Measurements from ENCODE around the gene METTL6. TPM values are rescaled to one million over a fixed set of nuclear protein-coding genes. Genes with fewer than 3 reads are reported as not detected.
"Not testable (repeated sequence)": the region's sequence is repeated elsewhere in the genome, so short reads cannot be mapped to it uniquely, and the experiment has no call there.

Gene METTL6
- total RNA-seq, 5 donors from 2014 or later (not counting 1 experiment from before 2014, with no cell fraction given), result 8.1 to 19.9 (median 14.7) TPM

DNA sequence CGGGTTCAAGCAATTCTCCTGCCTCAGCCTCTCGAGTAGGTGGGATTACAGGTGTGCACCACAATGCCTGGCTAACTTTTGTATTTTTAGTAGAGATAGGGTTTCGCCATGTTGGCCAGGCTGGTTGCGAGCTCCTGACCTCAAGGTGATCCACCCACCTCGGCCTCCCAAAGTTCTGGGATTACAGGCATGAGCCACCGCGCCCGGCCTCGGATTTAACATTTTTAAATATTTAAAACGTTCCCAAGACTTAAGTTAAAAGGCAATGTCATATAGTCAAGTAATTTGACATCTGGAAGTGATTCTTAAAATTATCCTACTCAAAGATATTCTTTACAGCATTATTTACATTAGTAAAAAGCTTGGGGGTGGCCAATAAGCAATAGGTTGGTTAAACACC, 29.6 kb upstream of the METTL6 start:
- CTCF ChIA-PET; H3K4me3 Mint-ChIP-seq; H3K9me3 Mint-ChIP-seq; H3K27me3 ChIP-seq (replicated peaks in 1 of 2; ENCODE audit: control insufficient read depth in 2 of 2, extremely low read depth in 1 of 2, insufficient read depth in 2 of 2, low read length in 1 of 2); DNase-seq; H3K27ac ChIP-seq (ENCODE audit: low read length); H3K27me3 Mint-ChIP-seq; POLR2A ChIA-PET; H3K27ac Mint-ChIP-seq; H3K4me3 ChIP-seq (ENCODE audit: control insufficient read depth in 1 of 2, extremely low read depth in 1 of 2, low read length in 1 of 2); H3K36me3 Mint-ChIP-seq; ATAC-seq (replicated peaks in 1 of 4); H3K36me3 ChIP-seq (ENCODE audit: control insufficient read depth in 2 of 2, extremely low read depth in 1 of 2, insufficient read depth in 1 of 2, low read length in 1 of 2); H3K9me3 ChIP-seq: not testable (repeated sequence)
- peaks cover 2 to 17% of the 10 kb centered on the region in 2 experiments for H3K4me1 ChIP-seq (ENCODE audit: control insufficient read depth in 1 of 2, extremely low read depth in 1 of 2, insufficient read depth in 2 of 2, low read length in 2 of 2)
- 100% methylated on average over 3 of the region's 10 CpGs for WGBS (ENCODE audit: insufficient coverage)
- H3K4me1 Mint-ChIP-seq, result peaks cover 10 to 20% (median 15%) of the 10 kb centered on the region in 3 donors

DNA sequence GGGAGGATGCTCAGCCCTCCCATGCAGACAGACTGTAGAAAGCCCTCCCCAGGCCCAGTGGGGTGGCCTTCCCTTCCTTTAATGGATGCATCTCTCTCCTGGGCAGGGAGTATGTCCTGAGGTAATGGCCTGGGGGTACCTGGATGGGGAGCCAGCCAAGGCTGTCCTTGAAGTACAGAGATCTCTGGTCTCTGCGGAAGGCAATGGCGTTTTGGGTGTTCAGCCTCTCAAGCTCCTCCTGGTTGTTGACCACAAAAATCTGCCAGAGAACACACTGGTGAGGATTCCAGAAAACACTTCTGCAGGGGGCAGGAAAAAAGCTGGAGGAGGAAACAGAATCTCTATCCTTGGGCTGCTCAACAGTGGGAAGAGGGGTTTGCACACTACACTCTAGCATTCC, 29.0 kb upstream of the METTL6 start:
- Mint-ChIP-seq H3K9me3 (peaks cover 0 to 4% (median 0%) of the 10 kb centered on the region in 3 donors), H3K27me3 (no peaks in the 10 kb centered on the region), H3K36me3 (peaks cover 7% of the 10 kb centered on the region), H3K27ac (no peak overlapping the region), H3K4me1 (peaks cover 6 to 16% (median 11%) of the 10 kb centered on the region in 3 donors), H3K4me3 (no peak overlapping the region)
- H3K9me3 ChIP-seq, result no peaks in the 10 kb centered on the region
- H3K4me1 ChIP-seq (ENCODE audit: control insufficient read depth in 1 of 2, extremely low read depth in 1 of 2, insufficient read depth in 2 of 2, low read length in 2 of 2), result peaks cover 0 to 12% of the 10 kb centered on the region in 2 experiments
- ATAC-seq (replicated peaks in 1 of 4) (no peak), DNase-seq (no peak)
- 100% methylated on average over 2 of the region's 2 CpGs for whole genome bisulfite sequencing (ENCODE audit: insufficient coverage)
- POLR2A ChIA-PET, result no interaction called here
- H3K27ac ChIP-seq (ENCODE audit: low read length), result no peak overlapping the region
- CTCF ChIA-PET, result no interaction called here
- no peak overlapping the region for H3K4me3 ChIP-seq (ENCODE audit: control insufficient read depth in 1 of 2, extremely low read depth in 1 of 2, low read length in 1 of 2)
- H3K27me3 ChIP-seq (replicated peaks in 1 of 2; ENCODE audit: control insufficient read depth in 2 of 2, extremely low read depth in 1 of 2, insufficient read depth in 2 of 2, low read length in 1 of 2), result no peaks in the 10 kb centered on the region
- peaks cover 0 to 2% of the 10 kb centered on the region in 2 donors for H3K36me3 ChIP-seq (ENCODE audit: control insufficient read depth in 2 of 2, extremely low read depth in 1 of 2, insufficient read depth in 1 of 2, low read length in 1 of 2)

DNA sequence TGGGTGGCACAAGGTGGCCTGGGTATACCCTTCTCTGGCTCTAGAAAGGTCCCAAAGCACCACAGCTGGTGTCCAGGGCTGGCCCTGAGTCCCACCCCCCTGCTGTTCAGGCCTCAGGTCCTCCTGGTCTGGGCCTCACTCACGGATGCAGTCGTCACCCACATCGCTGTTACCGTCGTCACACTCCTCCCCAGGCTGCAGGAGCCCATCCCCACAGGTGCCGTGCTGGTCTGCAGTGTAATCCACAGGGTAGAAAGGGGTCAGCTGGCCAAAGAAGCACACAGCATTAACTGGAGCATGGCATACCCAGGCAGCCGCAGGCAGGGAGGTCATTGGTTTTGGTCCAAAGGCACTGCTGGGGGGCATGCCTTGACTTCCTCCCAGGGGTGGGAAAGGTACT, 28.4 kb upstream of the METTL6 start:
- ChIA-PET POLR2A (no interaction called here), CTCF (no interaction called here)
- ATAC-seq (replicated peaks in 1 of 4) (no peak), DNase-seq (no peak)
- Mint-ChIP-seq H3K27ac (no peak overlapping the region), H3K27me3 (no peaks in the 10 kb centered on the region), H3K4me3 (no peak overlapping the region), H3K4me1 (peaks cover under 1 to 11% (median 5%) of the 10 kb centered on the region in 3 donors), H3K9me3 (peaks cover 0 to 4% (median 0%) of the 10 kb centered on the region in 3 donors), H3K36me3 (peaks cover 7% of the 10 kb centered on the region)
- Histone ChIP-seq H3K27me3 (replicated peaks in 1 of 2; ENCODE audit: control insufficient read depth in 2 of 2, extremely low read depth in 1 of 2, insufficient read depth in 2 of 2, low read length in 1 of 2) (no peaks in the 10 kb centered on the region), H3K4me3 (ENCODE audit: control insufficient read depth in 1 of 2, extremely low read depth in 1 of 2, low read length in 1 of 2) (no peak overlapping the region), H3K4me1 (ENCODE audit: control insufficient read depth in 1 of 2, extremely low read depth in 1 of 2, insufficient read depth in 2 of 2, low read length in 2 of 2) (peaks cover 0 to 6% of the 10 kb centered on the region in 2 experiments), H3K27ac (ENCODE audit: low read length) (no peak overlapping the region), H3K9me3 (no peaks in the 10 kb centered on the region), H3K36me3 (ENCODE audit: control insufficient read depth in 2 of 2, extremely low read depth in 1 of 2, insufficient read depth in 1 of 2, low read length in 1 of 2) (peaks cover 0 to 2% of the 10 kb centered on the region in 2 donors)
- 97% methylated on average over 7 of the region's 7 CpGs for WGBS (ENCODE audit: insufficient coverage)

DNA sequence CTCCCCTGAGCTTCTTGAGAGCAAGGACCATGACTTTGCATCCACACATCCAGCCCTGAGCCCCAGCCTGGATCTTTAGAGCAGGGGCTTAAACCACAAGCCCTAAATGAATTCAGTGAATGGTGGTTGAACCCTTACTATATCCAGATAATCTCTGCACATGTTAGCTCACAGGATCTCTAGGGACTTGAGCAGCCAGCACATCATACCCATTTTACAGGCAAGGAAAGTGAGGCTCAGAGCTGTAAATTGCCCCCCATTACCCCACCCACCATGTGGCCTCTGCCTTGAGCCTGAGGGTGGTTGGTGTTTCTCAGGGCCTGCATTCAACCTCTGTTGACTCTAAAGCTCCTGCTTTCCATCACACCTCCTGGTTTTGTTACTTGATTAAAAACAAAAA, 27.6 kb upstream of the METTL6 start:
- H3K36me3 Mint-ChIP-seq, result peaks cover 12% of the 10 kb centered on the region
- no peaks in the 10 kb centered on the region for H3K27me3 Mint-ChIP-seq
- POLR2A ChIA-PET, result no interaction called here
- no peak overlapping the region for H3K27ac ChIP-seq (ENCODE audit: low read length)
- no peak overlapping the region for H3K4me3 Mint-ChIP-seq
- H3K4me1 Mint-ChIP-seq, result peaks cover 0 to 3% (median 0%) of the 10 kb centered on the region in 3 donors
- H3K27me3 ChIP-seq (replicated peaks in 1 of 2; ENCODE audit: control insufficient read depth in 2 of 2, extremely low read depth in 1 of 2, insufficient read depth in 2 of 2, low read length in 1 of 2), result no peaks in the 10 kb centered on the region
- CTCF ChIA-PET, result no interaction called here
- no peaks in the 10 kb centered on the region for H3K4me1 ChIP-seq (ENCODE audit: control insufficient read depth in 1 of 2, extremely low read depth in 1 of 2, insufficient read depth in 2 of 2, low read length in 2 of 2)
- DNase-seq (no peak), ATAC-seq (replicated peaks in 1 of 4) (no peak)
- H3K9me3 ChIP-seq, result no peaks in the 10 kb centered on the region
- H3K9me3 Mint-ChIP-seq, result peaks cover 0 to 4% (median 0%) of the 10 kb centered on the region in 3 donors
- no peak overlapping the region for H3K4me3 ChIP-seq (ENCODE audit: control insufficient read depth in 1 of 2, extremely low read depth in 1 of 2, low read length in 1 of 2)
- H3K36me3 ChIP-seq (ENCODE audit: control insufficient read depth in 2 of 2, extremely low read depth in 1 of 2, insufficient read depth in 1 of 2, low read length in 1 of 2), result peaks cover 0 to 2% of the 10 kb centered on the region in 2 donors
- H3K27ac Mint-ChIP-seq, result no peak overlapping the region

DNA sequence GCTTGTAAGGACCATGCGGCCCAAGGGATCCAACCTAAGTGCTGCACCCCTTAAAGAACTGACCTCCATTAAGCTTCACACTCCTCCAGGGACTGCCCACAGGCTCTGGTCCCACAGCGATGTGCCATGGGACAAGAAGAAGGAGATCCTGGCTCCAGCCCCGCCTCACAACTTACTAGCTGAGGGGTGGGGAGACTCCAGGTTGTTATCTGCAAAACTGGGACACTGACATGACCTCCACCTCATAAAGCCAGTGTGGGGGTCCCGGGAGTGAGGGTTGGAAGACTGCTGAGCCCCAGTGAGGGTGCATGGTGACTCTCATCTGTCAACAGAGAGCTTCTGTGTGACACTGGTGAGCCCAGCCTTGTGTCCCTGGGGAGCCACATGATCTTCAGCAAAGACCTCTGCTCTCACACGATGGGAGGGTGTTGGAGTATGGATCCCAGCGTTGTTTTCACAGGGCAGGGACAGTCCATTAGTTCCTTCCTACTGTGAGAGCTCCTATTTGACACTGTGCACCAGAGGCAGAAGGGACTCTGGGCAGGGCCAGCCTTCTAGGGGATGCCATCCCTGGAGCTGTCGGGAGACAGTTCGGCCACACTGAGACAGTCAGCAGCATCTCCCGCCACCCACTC, 26.8 kb upstream of the METTL6 start:
- CTCF ChIA-PET, result no interaction called here

DNA sequence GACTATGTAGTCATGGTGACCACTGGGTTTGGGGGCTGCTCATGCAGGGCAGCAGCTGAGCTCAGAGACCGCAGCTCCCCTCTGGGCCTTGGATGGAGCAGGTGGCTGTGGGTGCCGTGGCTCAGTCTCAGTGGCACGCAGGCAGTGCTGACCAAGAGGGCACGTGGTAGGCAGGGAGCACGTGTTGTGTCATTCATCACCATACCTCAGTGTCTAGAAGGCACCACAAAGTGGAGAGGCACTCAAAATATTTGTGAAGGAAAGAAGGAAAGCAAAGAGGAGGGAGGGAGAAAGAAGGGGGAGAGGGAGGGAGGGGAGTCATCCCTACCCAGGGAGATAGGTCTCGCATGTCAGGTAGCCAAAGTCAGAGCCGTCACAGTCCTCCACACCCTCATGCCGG, 26.2 kb upstream of the METTL6 start:
- Mint-ChIP-seq H3K4me1 (peaks cover 0 to 2% (median 0%) of the 10 kb centered on the region in 3 donors), H3K9me3 (peaks cover 0 to 4% (median 0%) of the 10 kb centered on the region in 3 donors), H3K27me3 (no peaks in the 10 kb centered on the region), H3K36me3 (peaks cover 12% of the 10 kb centered on the region), H3K4me3 (no peak overlapping the region), H3K27ac (no peak overlapping the region)
- Histone ChIP-seq H3K27ac (ENCODE audit: low read length) (no peak overlapping the region), H3K36me3 (ENCODE audit: control insufficient read depth in 2 of 2, extremely low read depth in 1 of 2, insufficient read depth in 1 of 2, low read length in 1 of 2) (peaks cover 0 to 5% of the 10 kb centered on the region in 2 donors), H3K9me3 (no peaks in the 10 kb centered on the region), H3K4me1 (ENCODE audit: control insufficient read depth in 1 of 2, extremely low read depth in 1 of 2, insufficient read depth in 2 of 2, low read length in 2 of 2) (no peaks in the 10 kb centered on the region), H3K27me3 (replicated peaks in 1 of 2; ENCODE audit: control insufficient read depth in 2 of 2, extremely low read depth in 1 of 2, insufficient read depth in 2 of 2, low read length in 1 of 2) (no peaks in the 10 kb centered on the region), H3K4me3 (ENCODE audit: control insufficient read depth in 1 of 2, extremely low read depth in 1 of 2, low read length in 1 of 2) (no peak overlapping the region)
- DNase-seq (no peak), ATAC-seq (replicated peaks in 1 of 4) (no peak)
- POLR2A ChIA-PET, result interaction anchor here in 1 of 2 donors (0.6 kb wide), 1 partner anchor 199 kb away, joined by 4 read pairs; no protein-coding TSS in a partner anchor
- 100% methylated on average over 2 of the region's 8 CpGs for WGBS (ENCODE audit: insufficient coverage)
- CTCF ChIA-PET, result no interaction called here

More for the DNA sequence above, 26.8 kb upstream of the METTL6 start:
- no peak for ATAC-seq (replicated peaks in 1 of 4)
- no peak overlapping the region for H3K4me3 ChIP-seq (ENCODE audit: control insufficient read depth in 1 of 2, extremely low read depth in 1 of 2, low read length in 1 of 2)
- no peaks in the 10 kb centered on the region for H3K9me3 ChIP-seq
- POLR2A ChIA-PET, result interaction anchor here in 1 of 2 donors (0.6 kb wide), 1 partner anchor 200 kb away, joined by 4 read pairs; no protein-coding TSS in a partner anchor
- Mint-ChIP-seq H3K9me3 (peaks cover 0 to 4% (median 0%) of the 10 kb centered on the region in 3 donors), H3K27ac (no peak overlapping the region), H3K36me3 (peaks cover 12% of the 10 kb centered on the region), H3K27me3 (no peaks in the 10 kb centered on the region), H3K4me3 (no peak overlapping the region), H3K4me1 (peaks cover 0 to 2% (median 0%) of the 10 kb centered on the region in 3 donors)
- no peaks in the 10 kb centered on the region for H3K4me1 ChIP-seq (ENCODE audit: control insufficient read depth in 1 of 2, extremely low read depth in 1 of 2, insufficient read depth in 2 of 2, low read length in 2 of 2)
- no peak for DNase-seq
- H3K27ac ChIP-seq (ENCODE audit: low read length), result no peak overlapping the region
- no peaks in the 10 kb centered on the region for H3K27me3 ChIP-seq (replicated peaks in 1 of 2; ENCODE audit: control insufficient read depth in 2 of 2, extremely low read depth in 1 of 2, insufficient read depth in 2 of 2, low read length in 1 of 2)
- WGBS (ENCODE audit: insufficient coverage), result 75% methylated on average over 6 of the region's 9 CpGs
- H3K36me3 ChIP-seq (ENCODE audit: control insufficient read depth in 2 of 2, extremely low read depth in 1 of 2, insufficient read depth in 1 of 2, low read length in 1 of 2), result peaks cover 0 to 5% of the 10 kb centered on the region in 2 donors

Data from T-cell (primary cell).